ENCODE data around the gene TREH. TPM values are rescaled to one million over a fixed set of nuclear protein-coding genes. Genes with fewer than 3 reads are reported as not detected.

The TREH gene, protein sequence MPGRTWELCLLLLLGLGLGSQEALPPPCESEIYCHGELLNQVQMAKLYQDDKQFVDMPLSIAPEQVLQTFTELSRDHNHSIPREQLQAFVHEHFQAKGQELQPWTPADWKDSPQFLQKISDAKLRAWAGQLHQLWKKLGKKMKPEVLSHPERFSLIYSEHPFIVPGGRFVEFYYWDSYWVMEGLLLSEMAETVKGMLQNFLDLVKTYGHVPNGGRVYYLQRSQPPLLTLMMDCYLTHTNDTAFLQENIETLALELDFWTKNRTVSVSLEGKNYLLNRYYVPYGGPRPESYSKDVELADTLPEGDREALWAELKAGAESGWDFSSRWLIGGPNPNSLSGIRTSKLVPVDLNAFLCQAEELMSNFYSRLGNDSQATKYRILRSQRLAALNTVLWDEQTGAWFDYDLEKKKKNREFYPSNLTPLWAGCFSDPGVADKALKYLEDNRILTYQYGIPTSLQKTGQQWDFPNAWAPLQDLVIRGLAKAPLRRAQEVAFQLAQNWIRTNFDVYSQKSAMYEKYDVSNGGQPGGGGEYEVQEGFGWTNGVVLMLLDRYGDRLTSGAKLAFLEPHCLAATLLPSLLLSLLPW
- not detected in 2 replicates for total RNA-seq

GRCh38 chr11:118679483-118679882 lies at the start of gene TREH:
TREH (minus strand) TSS chr11:118679650; CDS start chr11:118679627, 23 bp downstream.

GRCh38 chr11:118607401-118608359 lies 71.8 kb downstream of the TREH start, which contains the start of gene PHLDB1:
PHLDB1 (plus strand) TSS chr11:118607615; CDS start chr11:118613837, 6,222 bp downstream.

Other genes starting within 250 kb of the TREH start
- gene KMT2A, start 243.2 kb downstream of the TREH start, total RNA-seq: 18.8 and 20.1 TPM in 2 replicates
- gene TTC36, start 152.2 kb downstream of the TREH start, total RNA-seq: not detected in 2 replicates
- 4.2 and 6.0 TPM in 2 replicates for gene TMEM25, start 148.5 kb downstream of the TREH start, total RNA-seq
- 19.5 and 31.3 TPM in 2 replicates for gene IFT46, start 113.7 kb downstream of the TREH start, total RNA-seq
- 151 and 155 TPM in 2 replicates for gene ARCN1, start 107.2 kb downstream of the TREH start, total RNA-seq
- gene PHLDB1, start 72.0 kb downstream of the TREH start, total RNA-seq: 99.8 and 122 TPM in 2 replicates
- gene DDX6, start 111.5 kb upstream of the TREH start, total RNA-seq: 61.6 and 91.4 TPM in 2 replicates
- gene CXCR5, start 204.2 kb upstream of the TREH start, total RNA-seq: not detected in 2 replicates
- 21.1 and 49.4 TPM in 2 replicates for gene BCL9L, start 246.3 kb upstream of the TREH start, total RNA-seq

Data from cardiac atrium fibroblast (primary cell).